SK-N-MC (cell line): ENCODE data around the gene HOXC11.

Experiments used
- EZH2 ChIP-seq: fragments of 200-600 bp; sonication (generic); IDR thresholded peaks from one replicate; pipeline ENCODE4 v1.6.1; 2017; ENCODE audit warnings: antibody characterized with exemption
- FOXP2 ChIP-seq: optimal IDR thresholded peaks from 2 replicates; pipeline ENCODE3; 2011; ENCODE audit warnings: mild to moderate bottlenecking, moderate library complexity; ENCODE audit not compliant: insufficient read depth; ENCODE audit errors: extremely low read length, control extremely low read depth
- POLR2AphosphoS5 ChIP-seq: IDR thresholded peaks from 2 replicates; pipeline ENCODE4 v1.6.1; 2012; ENCODE audit warnings: mild to moderate bottlenecking, low read depth, low read length, borderline replicate concordance

DNA sequence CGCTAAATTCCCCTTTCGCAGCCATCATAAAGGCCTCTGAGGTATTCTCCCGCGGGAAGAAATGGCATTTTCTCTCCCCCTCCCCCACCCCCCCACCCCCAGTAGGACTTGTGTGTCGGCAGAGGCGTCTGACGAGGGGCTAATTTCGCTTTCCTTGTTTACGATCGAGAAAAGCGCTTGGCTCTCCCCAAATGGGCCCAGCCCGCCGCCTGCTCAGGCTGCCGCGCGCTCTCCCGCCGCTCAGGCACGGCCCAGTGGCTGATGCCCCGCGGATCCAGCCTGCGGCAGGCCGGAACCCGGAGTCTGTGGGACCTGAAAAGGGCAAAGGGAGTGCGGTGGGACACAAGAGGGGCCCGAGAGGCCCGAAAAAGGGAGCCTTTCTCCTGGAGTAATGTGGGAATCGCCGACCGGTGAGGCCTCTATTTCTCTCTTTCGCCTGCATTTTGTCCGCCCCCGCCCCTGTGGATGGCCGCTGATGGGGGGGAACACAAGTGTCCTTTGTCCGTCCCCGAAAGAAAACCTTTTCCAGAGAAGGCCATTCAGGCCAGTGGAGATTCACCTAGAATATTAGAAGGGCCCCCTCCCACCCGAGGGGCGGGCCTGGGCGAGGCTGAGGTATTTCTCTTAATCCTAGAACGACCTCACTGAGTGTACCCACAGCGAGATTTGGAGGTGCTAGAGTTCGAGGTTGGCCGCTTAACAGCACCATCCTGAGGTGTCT is 46.3 kb downstream of the HOXC11 start:
- TF ChIP-seq EZH2, result no peak
- peak; percentile 11; the same call in 1 of the 2 replicates for TF ChIP-seq POLR2AphosphoS5
- TF ChIP-seq FOXP2, result no peak
